ENCODE results near the gene HES1. TPM values are rescaled to one million over a fixed set of nuclear protein-coding genes. Genes with fewer than 3 reads are reported as not detected.
"Not testable (repeated sequence)": the region's sequence is repeated elsewhere in the genome, so short reads cannot be mapped to it uniquely, and the experiment has no call there.

HES1 gene
- total RNA-seq, 1 donor from 2014 or later = 11.1 TPM

GRCh38 chr3:194136519-194137007 is 615 bp downstream of the HES1 start:
- intact Hi-C loops (cut with DNase I) = loop anchor here (2.0 to 5.0 kb wide), 2 partner anchors 131 to 348 kb away; no protein-coding TSS in a partner anchor
- ATAC-seq (ENCODE audit: poor library complexity) (no peak), DNase-seq (no peak)

- intact Hi-C loops (cut with DNase I) = loop anchor here (2.0 to 5.0 kb wide), 2 partner anchors 130 to 348 kb away; no protein-coding TSS in a partner anchor
- ATAC-seq (ENCODE audit: poor library complexity) = peak; percentile 2
- DNase-seq = peak; percentile 75
These were observed 1.1 kb downstream of the HES1 start for GRCh38 chr3:194137008-194137505.

GRCh38 chr3:194137506-194138474 is 1.8 kb downstream of the HES1 start:
- DNase-seq = peak; percentile 73
- ATAC-seq (ENCODE audit: poor library complexity) = peak; percentile 0
- intact Hi-C loops (cut with DNase I) = loop anchor here (2.0 to 5.0 kb wide), 2 partner anchors 130 to 349 kb away; no protein-coding TSS in a partner anchor

- ATAC-seq (ENCODE audit: poor library complexity) (no peak), DNase-seq (no peak)
These were observed 2.8 kb downstream of the HES1 start for GRCh38 chr3:194138732-194139070.

GRCh38 chr3:194139071-194139813 is 3.3 kb downstream of the HES1 start:
- no peak for ATAC-seq (ENCODE audit: poor library complexity)
- DNase-seq = no peak
- intact Hi-C loops (cut with DNase I) = loop anchor here (5.0 kb wide), 1 partner anchor 128 kb away; no protein-coding TSS in a partner anchor

More at GRCh38 chr3:194138732-194139070, 2.8 kb downstream of the HES1 start:
- intact Hi-C loops (cut with DNase I) = loop anchor here (5.0 kb wide), 1 partner anchor 129 kb away; no protein-coding TSS in a partner anchor

GRCh38 chr3:194139814-194140391 is 4.0 kb downstream of the HES1 start:
- intact Hi-C loops (cut with DNase I) = loop anchor here (5.0 kb wide), 3 partner anchors 112 to 177 kb away; no protein-coding TSS in a partner anchor
- no peak for ATAC-seq (ENCODE audit: poor library complexity)
- no peak for DNase-seq

- ATAC-seq (ENCODE audit: poor library complexity) (peak; percentile 25), DNase-seq (peak; percentile 76)
- intact Hi-C loops (cut with DNase I) = loop anchor here (5.0 kb wide), 2 partner anchors 112 to 177 kb away; no protein-coding TSS in a partner anchor
These were observed 4.8 kb downstream of the HES1 start for GRCh38 chr3:194140520-194141414.

GRCh38 chr3:194141415-194142155 is 5.6 kb downstream of the HES1 start:
- peak; percentile 95 for DNase-seq
- peak; percentile 86 for ATAC-seq (ENCODE audit: poor library complexity)
- intact Hi-C loops (cut with DNase I) = loop anchor here (5.0 kb wide), 2 partner anchors 111 to 176 kb away; no protein-coding TSS in a partner anchor

- intact Hi-C loops (cut with DNase I) = loop anchor here (5.0 kb wide), 2 partner anchors 110 to 175 kb away; no protein-coding TSS in a partner anchor
- DNase-seq (peak; percentile 76), ATAC-seq (ENCODE audit: poor library complexity) (peak; percentile 41)
These were observed 6.4 kb downstream of the HES1 start for GRCh38 chr3:194142156-194142910.

GRCh38 chr3:194145702-194146101 is 9.8 kb downstream of the HES1 start:
- intact Hi-C loops (cut with DNase I) = no loop called here
- ATAC-seq (ENCODE audit: poor library complexity) (no peak), DNase-seq (no peak)

GRCh38 chr3:194147679-194148078 is 11.7 kb downstream of the HES1 start:
- intact Hi-C loops (cut with DNase I) = no loop called here
- no peak for ATAC-seq (ENCODE audit: poor library complexity)
- DNase-seq = no peak

- intact Hi-C loops (cut with DNase I) = no loop called here
- DNase-seq = no peak
- ATAC-seq (ENCODE audit: poor library complexity) = no peak
These were observed 12.4 kb downstream of the HES1 start for GRCh38 chr3:194148383-194148782.

- intact Hi-C loops (cut with DNase I) = no loop called here
- ATAC-seq (ENCODE audit: poor library complexity) = no peak
- no peak for DNase-seq
These were observed 14.4 kb downstream of the HES1 start for GRCh38 chr3:194150252-194150934.

GRCh38 chr3:194150935-194151302 is 15.0 kb downstream of the HES1 start:
- intact Hi-C loops (cut with DNase I); DNase-seq; ATAC-seq (ENCODE audit: poor library complexity): not testable (repeated sequence)

GRCh38 chr3:194154346-194154745 is 18.4 kb downstream of the HES1 start:
- ATAC-seq (ENCODE audit: poor library complexity) = no peak
- no peak for DNase-seq
- intact Hi-C loops (cut with DNase I) = no loop called here
